NB4 (cell line): ENCODE data around the gene NRXN3.

Experiments used
- DNase-seq: peaks from one replicate; pipeline ENCODE4 v3.0.0; 2010; ENCODE audit warnings: low read depth
- H3K4me3 ChIP-seq: one replicate; pipeline ENCODE4 v1.5.1; 2011; ENCODE audit warnings: mild to moderate bottlenecking, low read depth, low read length, moderate library complexity
- MYC ChIP-seq: IDR thresholded peaks from 2 replicates; pipeline ENCODE4 v1.6.1; 2011; ENCODE audit warnings: low read depth, low read length
- POLR2A ChIP-seq: IDR thresholded peaks from 2 replicates; pipeline ENCODE4 v1.6.1; 2011; ENCODE audit warnings: mild to moderate bottlenecking; ENCODE audit not compliant: insufficient read length; ENCODE audit errors: extremely low read depth
- TF ChIP-seq, protein P1 (sequence below): IDR thresholded peaks from one replicate; pipeline ENCODE4 v1.5.1; 2012; ENCODE audit warnings: low read depth, low read length
- TF ChIP-seq, protein P2 (sequence below): IDR thresholded peaks from 2 replicates; pipeline ENCODE4 v1.6.1; 2011; ENCODE audit warnings: low read depth, low read length

NRXN3 gene

GRCh38 chr14:78156196-78156595 is 14.0 kb upstream of the NRXN3 start:
- H3K4me3 ChIP-seq: no peak overlapping the region
- DNase-seq: no peak
- TF ChIP-seq, protein P1, sequence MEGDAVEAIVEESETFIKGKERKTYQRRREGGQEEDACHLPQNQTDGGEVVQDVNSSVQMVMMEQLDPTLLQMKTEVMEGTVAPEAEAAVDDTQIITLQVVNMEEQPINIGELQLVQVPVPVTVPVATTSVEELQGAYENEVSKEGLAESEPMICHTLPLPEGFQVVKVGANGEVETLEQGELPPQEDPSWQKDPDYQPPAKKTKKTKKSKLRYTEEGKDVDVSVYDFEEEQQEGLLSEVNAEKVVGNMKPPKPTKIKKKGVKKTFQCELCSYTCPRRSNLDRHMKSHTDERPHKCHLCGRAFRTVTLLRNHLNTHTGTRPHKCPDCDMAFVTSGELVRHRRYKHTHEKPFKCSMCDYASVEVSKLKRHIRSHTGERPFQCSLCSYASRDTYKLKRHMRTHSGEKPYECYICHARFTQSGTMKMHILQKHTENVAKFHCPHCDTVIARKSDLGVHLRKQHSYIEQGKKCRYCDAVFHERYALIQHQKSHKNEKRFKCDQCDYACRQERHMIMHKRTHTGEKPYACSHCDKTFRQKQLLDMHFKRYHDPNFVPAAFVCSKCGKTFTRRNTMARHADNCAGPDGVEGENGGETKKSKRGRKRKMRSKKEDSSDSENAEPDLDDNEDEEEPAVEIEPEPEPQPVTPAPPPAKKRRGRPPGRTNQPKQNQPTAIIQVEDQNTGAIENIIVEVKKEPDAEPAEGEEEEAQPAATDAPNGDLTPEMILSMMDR: no peak
- TF ChIP-seq MYC: no peak
- TF ChIP-seq, protein P2, sequence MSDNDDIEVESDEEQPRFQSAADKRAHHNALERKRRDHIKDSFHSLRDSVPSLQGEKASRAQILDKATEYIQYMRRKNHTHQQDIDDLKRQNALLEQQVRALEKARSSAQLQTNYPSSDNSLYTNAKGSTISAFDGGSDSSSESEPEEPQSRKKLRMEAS: no peak
- TF ChIP-seq POLR2A: no peak

GRCh38 chr14:78157494-78158437 is 12.4 kb upstream of the NRXN3 start:
- TF ChIP-seq POLR2A (no peak), MYC (no peak)
- TF ChIP-seq, protein P1: no peak
- TF ChIP-seq, protein P2: no peak
- no peak overlapping the region for H3K4me3 ChIP-seq
- DNase-seq: peak; percentile 40

DNA sequence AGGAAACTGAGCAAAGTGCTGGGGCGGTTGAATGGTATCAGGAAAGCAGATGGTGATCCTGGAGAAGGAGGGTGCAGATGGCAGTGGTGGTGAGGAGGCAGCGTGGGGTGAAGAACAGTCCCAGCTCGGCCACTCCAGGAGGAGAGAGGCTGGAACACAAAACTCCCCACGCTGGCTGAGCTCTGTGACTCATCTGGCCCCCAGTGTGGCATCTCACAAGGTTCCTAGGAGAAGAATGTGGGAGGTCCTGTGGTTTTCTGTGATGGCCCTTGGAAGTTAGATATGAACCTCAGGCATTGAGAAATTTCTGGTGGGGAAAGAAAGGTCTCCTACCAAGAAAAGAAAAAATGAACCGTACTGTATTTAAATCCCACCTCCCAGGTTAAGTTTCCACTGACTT is 8.0 kb upstream of the NRXN3 start:
- TF ChIP-seq POLR2A (no peak), MYC (no peak)
- TF ChIP-seq, protein P2: no peak
- TF ChIP-seq, protein P1: no peak
- no peak overlapping the region for H3K4me3 ChIP-seq
- DNase-seq: peak; percentile 58

- DNase-seq: peak; percentile 42
- no peak overlapping the region for H3K4me3 ChIP-seq
- TF ChIP-seq, protein P2: no peak
- TF ChIP-seq, protein P1: peak; percentile 76
Measured at GRCh38 chr14:78164226-78164853, 5.8 kb upstream of the NRXN3 start.

GRCh38 chr14:78172428-78172827 is 2.3 kb downstream of the NRXN3 start:
- no peak for DNase-seq
- H3K4me3 ChIP-seq: no peak overlapping the region
- TF ChIP-seq, protein P1: no peak
- TF ChIP-seq POLR2A (no peak), MYC (no peak)
- TF ChIP-seq, protein P2: no peak
